Stimulated activated CD8-positive, alpha-beta memory T cell treated with anti-CD3 and anti-CD28 coated beads, Interleukin-7, amount 100 ng/mL, for 4 hours (primary cell): ENCODE data around the gene COX6A1.

Experiments used
- DNase-seq, 2 donors: peaks; one replicate each; pipeline ENCODE4 v3.0.0-alpha.2; 2020; ENCODE audit warnings: low read depth in 2 of 2

COX6A1 gene

DNA sequence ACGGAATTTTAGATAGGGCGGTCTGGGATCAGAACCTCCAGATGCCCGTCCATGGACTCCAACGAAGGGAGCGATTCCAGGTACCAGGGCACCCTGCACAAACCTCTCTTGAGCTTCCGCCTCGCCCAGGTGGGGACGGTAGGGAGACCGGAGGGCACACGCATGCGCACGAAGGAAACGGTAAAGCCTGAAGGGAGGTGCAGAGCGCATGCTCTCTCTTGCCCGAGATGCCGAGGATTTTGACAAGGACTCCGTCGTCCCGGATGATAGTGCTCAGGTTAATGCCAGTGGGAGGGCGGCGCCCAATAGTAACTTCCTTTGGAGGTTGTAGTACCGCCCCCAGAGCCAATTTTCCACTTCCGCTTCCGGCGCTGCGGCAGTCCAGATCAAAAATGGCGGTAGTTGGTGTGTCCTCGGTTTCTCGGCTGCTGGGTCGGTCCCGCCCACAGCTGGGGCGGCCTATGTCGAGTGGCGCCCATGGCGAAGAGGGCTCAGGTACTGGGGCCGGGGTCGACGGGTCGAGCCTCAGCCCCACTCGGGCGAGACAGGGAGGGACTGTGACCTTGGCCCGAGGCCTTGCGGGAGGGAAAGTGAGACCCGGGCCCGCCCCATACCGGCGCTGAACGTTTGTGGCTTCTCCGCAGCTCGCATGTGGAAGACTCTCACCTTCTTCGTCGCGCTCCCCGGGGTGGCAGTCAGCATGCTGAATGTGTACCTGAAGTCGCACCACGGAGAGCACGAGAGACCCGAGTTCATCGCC lies at the start of gene COX6A1:
Gene COX6A1, plus strand, starts transcription at position 379 of the 760 bp plus-strand sequence. Its CDS starts 14 bp downstream, at position 393.
- peak; percentile 97 to 99 for DNase-seq

GRCh38 chr12:120388691-120389481 lies 49.0 kb upstream of the COX6A1 start:
- no peak for DNase-seq

DNA sequence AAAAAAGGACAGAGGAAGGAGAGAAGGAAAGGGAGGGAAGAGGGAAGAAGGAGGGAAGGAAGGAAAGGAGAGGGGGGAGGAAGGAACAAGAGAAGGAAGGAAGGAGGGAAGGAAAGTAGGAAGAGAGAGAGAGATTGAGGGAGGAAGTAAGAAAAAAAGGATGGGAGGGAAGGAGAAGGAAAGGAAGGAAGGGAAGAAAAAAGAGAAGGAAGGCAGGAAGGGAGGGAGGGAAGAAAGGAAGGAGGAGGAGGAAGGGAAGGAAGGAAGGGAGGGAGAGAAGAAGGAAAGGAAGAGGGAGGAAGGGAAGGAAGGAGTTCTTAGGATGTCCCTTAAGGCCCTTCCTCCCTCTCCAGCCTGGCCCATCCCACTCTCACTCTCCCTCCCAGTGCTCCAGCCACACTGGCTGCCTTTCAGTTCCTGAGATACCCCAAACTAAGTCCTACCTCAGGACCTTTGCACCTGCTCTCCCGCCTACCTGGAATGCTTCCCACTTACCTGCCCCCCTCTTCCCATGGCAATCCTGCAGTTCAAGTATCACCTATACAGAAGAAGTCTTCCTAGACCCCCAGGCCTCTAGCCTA lies 47.3 kb upstream of the COX6A1 start:
- DNase-seq = no peak

- DNase-seq = no peak
These were observed 43.2 kb upstream of the COX6A1 start for GRCh38 chr12:120394483-120395367.

DNA sequence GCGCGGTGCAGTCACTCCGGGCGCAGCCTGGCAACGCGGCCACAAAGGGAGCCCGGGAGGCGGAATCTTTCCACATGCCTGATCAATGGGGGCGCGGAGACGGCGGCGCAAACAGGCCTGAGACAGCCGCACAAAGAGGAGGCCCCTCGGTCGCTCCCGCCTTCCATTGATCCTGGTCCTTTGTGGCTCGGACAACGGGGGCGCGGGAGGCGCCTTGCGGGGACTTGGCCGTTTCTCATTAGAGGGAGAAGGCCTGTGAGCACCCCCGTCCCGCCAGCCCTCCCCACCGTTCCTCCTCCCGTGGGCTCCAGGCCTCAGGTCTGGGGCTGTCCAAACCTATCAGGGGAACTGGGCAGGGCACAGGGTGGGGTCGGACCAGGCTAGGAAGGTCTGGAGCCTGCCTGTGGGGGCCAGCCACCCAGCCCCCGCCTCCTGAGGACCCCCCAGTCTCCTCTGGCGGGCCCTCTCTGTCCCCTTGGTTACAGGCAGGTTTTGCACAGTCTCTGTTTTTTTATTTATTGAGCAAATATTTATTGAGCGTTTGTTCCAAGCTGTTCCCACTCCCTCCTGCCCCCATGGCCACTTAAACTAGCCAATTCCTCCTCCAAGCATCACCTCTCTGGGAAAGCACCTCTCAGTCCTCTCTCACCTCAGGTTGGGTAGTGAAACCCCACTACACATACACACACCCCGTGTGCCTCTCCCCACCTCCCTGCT lies 39.9 kb upstream of the COX6A1 start:
- no peak for DNase-seq

DNA sequence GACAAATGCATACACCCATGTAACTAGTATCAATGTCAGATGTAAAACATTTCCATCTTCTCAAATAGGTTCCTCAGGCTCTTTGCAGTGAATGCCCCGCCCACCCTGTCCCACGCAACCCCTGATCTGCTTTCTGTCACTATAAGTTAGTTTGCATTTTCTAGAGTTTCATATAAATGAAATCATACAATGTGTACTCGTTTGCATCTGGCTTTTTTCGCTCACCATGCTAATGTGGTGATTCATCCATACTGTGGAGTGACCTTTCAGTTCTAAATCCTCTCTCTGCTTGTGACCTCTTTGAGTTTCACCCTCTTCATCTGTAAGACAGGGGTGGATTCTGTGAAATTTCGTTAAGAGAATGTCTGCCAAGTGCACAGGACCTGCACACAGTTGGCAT lies 38.4 kb upstream of the COX6A1 start:
- no peak for DNase-seq

- no peak for DNase-seq
These were observed 35.7 kb upstream of the COX6A1 start for GRCh38 chr12:120402217-120402616.

DNA sequence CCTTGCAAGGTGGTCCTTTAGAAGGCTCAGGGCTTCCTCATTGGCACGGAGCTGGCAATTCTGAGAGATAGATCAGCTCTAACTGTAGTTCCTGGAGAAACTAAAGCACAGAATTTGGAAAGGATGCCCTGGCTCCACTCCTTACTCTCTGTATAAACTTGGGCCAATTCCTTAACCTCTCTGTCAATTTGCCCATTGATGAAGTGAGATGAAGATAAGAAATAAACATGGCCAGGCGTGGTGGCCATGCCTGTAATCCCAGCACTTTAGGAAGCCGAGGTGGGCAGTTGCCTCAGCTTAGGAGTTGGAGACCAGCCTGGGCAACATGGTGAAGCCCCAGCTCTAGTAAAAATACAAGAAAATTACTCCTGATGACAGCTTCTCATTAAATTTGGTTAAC lies 34.0 kb upstream of the COX6A1 start:
- DNase-seq = no peak

DNA sequence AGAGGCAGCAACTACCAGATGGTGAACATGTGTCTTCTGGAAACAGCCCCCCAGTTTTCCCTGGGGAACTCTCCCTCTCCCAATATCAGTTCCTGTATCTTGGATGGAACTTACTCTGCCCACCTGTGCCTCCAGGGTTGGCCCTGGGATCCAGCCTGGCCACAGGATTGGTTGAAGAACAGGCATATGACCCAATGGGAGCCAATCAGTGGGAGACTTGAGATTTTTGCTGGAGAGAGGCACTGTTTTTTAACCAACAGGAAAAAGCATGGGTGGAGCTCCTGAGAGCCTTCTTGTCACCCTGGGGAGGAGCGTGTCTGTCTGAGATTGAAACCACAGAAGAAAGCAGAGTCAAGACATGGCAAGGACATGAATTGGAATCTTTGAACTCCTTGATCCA lies 33.6 kb upstream of the COX6A1 start:
- no peak for DNase-seq

- no peak for DNase-seq
These were observed 31.8 kb upstream of the COX6A1 start for GRCh38 chr12:120406069-120406468.

DNA sequence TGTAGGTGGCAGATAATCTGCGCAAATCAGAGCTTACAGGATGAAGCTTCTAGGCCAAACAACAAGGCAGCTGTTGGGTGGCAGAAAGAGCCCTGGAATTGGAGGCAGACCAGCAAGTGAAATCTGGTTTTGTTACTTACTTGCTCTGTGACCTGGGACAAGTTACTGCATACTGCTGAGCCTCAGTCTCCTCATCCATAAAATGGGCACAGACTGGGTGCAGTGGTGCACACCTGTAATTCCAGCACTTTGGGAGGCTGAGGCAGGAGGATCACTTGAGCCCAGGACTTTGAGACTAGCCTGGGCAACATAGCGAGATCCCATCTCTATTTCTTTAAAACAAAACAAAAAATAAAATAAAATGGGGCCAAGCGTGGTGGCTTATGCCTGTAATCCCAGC lies 31.4 kb upstream of the COX6A1 start:
- DNase-seq = no peak

- DNase-seq = no peak
These were observed 29.1 kb upstream of the COX6A1 start for GRCh38 chr12:120408771-120409170.

DNA sequence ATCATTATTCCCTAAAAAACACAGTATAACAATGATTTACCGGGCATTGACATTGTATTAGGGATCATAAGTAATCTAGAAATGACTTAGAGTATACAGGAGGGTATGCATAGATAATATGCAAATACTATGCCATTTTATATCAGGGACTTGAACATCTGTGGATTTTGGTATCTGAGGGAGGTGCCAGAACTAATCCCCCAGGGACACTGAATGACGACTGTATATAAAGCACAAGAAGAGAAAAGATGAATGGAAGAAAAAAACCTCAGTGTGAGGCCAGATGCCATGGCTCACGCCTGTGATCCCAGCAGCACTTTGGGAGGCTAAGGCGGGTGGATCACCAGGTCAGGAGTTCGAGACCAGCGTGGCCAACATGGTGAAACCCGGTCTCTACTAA lies 25.5 kb upstream of the COX6A1 start:
- no peak for DNase-seq

DNA sequence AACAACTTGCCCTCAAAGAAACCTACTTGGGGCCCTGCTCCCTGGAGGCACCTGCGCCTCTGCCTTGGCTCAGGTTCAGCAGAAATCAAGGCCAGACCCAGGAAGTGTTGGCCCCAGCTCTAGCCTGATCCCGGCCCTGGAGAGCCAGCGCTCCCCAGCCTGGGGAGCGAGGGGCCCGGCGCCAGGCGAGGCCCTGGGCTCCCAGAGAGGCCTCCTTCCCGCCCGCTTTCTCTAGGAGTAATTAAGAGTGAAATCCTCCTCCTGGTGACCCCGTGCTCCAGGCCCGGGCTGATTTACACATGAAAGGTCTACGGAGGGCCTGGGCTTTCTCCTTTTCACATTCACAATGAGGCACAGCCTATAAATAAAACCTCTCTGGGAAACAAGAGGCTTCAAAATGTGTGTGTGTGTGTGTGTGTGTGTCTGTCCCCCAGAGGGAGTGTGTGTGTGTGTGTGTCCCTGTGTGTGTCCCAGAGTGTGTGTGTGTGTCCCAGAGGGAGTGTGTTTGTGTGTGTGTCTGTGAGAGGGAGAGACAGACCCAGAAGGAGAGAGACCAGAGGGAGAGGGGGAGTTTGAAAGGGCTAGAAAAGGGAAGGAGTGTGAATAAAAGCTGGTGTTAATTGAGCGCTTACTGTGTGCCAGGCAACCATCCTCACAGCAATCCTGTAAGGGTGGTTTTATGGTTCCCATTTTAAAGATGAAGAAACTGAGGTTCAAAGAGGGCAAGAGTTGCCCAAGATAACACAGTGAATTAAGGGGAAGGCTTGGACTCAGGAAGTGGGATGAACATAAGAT lies 23.8 kb upstream of the COX6A1 start:
- DNase-seq = no peak

GRCh38 chr12:120416490-120417216 lies 21.3 kb upstream of the COX6A1 start:
- DNase-seq = no peak

DNA sequence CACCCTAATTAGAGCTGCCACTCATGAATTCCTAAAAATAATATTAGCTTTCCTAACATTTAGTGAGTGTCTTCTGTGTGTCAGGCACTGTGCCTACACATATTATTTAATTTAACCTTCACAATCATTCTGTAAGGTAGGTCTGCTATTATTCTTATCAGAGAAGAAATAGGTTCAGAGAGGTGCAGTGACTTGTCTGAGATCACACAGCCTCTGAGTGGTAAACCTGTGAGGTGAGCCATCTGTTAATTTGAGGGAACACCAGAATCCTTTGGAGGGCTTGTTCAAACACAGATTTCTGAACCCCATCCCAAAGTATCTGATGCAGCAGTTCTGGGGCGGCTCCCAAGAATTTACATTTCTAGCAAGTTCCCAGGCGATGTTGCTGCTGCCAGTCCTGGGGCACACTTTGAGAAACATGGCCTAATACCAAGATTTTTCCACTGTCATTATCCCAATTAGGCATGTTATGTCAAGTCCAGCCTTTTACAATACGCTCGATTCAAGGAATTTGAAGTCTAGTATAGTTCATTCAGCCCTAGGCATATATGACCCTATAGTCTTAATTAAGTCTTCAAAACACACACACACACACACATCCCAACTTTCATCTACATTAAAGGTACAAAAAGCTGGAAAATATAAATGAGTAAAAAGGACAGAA lies 19.9 kb upstream of the COX6A1 start:
- DNase-seq = no peak

GRCh38 chr12:120421701-120422100 lies 16.2 kb upstream of the COX6A1 start:
- DNase-seq = no peak

GRCh38 chr12:120422892-120423456 lies 14.9 kb upstream of the COX6A1 start:
- no peak for DNase-seq

GRCh38 chr12:120425797-120426196 lies 12.1 kb upstream of the COX6A1 start:
- DNase-seq = no peak
